ENCODE measurements around the gene TLNRD1.

GRCh38 chr15:81006124-81006523, 5.4 kb downstream of the TLNRD1 start:
- TF ChIP-seq, protein P1, sequence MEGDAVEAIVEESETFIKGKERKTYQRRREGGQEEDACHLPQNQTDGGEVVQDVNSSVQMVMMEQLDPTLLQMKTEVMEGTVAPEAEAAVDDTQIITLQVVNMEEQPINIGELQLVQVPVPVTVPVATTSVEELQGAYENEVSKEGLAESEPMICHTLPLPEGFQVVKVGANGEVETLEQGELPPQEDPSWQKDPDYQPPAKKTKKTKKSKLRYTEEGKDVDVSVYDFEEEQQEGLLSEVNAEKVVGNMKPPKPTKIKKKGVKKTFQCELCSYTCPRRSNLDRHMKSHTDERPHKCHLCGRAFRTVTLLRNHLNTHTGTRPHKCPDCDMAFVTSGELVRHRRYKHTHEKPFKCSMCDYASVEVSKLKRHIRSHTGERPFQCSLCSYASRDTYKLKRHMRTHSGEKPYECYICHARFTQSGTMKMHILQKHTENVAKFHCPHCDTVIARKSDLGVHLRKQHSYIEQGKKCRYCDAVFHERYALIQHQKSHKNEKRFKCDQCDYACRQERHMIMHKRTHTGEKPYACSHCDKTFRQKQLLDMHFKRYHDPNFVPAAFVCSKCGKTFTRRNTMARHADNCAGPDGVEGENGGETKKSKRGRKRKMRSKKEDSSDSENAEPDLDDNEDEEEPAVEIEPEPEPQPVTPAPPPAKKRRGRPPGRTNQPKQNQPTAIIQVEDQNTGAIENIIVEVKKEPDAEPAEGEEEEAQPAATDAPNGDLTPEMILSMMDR (conservative IDR thresholded peaks at IDR 0.05 in 1 of 2, IDR thresholded peaks at IDR 0.05 in 1 of 2; ENCODE audit: extremely low read depth in 1 of 2, insufficient read depth in 1 of 2, low read depth in 1 of 2, low read length in 2 of 2): no peak
- TF ChIP-seq EZH2 (IDR thresholded peaks at IDR 0.05; ENCODE audit: borderline replicate concordance, low read length): no peak

Measured in mammary epithelial cell (primary cell).